ENCODE results near the gene TACR2.

- TF ChIP-seq CTCF (IDR thresholded peaks at IDR 0.05; ENCODE audit: low read depth, low read length) (no peak), EZH2phosphoT487 (IDR thresholded peaks at IDR 0.05; ENCODE audit: low read depth) (no peak)
Observed at GRCh38 chr10:69397972-69398371, 18.7 kb downstream of the TACR2 start.
